Keratinocyte (primary cell): ENCODE measurements around the gene PEA15. TPM values are rescaled to one million over a fixed set of nuclear protein-coding genes. Genes with fewer than 3 reads are reported as not detected.
A peak's percentile ranks its signal among the peaks of the same experiment; 100 is the strongest.

Experiments
- DNase-seq: peaks from one replicate; pipeline ENCODE4 v3.0.0-alpha.2; 2011; ENCODE audit warnings: low read depth, missing footprints, low spot score
- FAIRE-seq: peaks from 2 replicates; lab custom pipeline; 2011; peaks lifted over from hg19 to GRCh38; lab: Jason Lieb, UNC
- H2AFZ ChIP-seq: 2 replicates; pipeline ENCODE4 v1.6.0; 2012; ENCODE audit warnings: low read length, control low read depth, inconsistent platforms; ENCODE audit not compliant: control insufficient read depth
- H3K27ac ChIP-seq: 2 replicates; pipeline ENCODE4 v1.5.1; 2011; ENCODE audit warnings: low read length; ENCODE audit not compliant: control insufficient read depth, insufficient read depth
- H3K27me3 ChIP-seq: 3 replicates; pipeline ENCODE4 v1.6.0; 2011; ENCODE audit warnings: low read length; ENCODE audit not compliant: control insufficient read depth, insufficient read depth; ENCODE audit errors: extremely low read depth
- H3K36me3 ChIP-seq, 2 experiments: 2 replicates in 1 of 2; 3 replicates in 1 of 2; pipeline ENCODE4 v1.5.1; 2011; ENCODE audit warnings: low read length in 2 of 2, mild to moderate bottlenecking in 1 of 2; ENCODE audit not compliant: control insufficient read depth in 2 of 2, insufficient read depth in 2 of 2; ENCODE audit errors: extremely low read depth in 1 of 2
- H3K4me1 ChIP-seq: 3 replicates; pipeline ENCODE4 v1.5.1; 2011; ENCODE audit warnings: low read length; ENCODE audit not compliant: control insufficient read depth, insufficient read depth; ENCODE audit errors: extremely low read depth
- H3K4me2 ChIP-seq: 3 replicates; pipeline ENCODE4 v1.6.0; 2011; ENCODE audit warnings: low read depth, low read length; ENCODE audit not compliant: control insufficient read depth, insufficient read depth; ENCODE audit errors: extremely low read depth
- H3K4me3 ChIP-seq, 3 experiments: fragments of 200-600 bp in 1 of 3; sonication (generic) in 1 of 3; 2 replicates in 2 of 3; 3 replicates in 1 of 3; pipeline ENCODE4 v1.5.1; 2011 to 2016; ENCODE audit warnings: low read length in 3 of 3, mild to moderate bottlenecking in 3 of 3, control low read depth in 2 of 3, inconsistent platforms in 1 of 3, low read depth in 1 of 3, mixed read lengths in 1 of 3, mixed run types in 1 of 3, moderate library complexity in 1 of 3; ENCODE audit not compliant: control insufficient read depth in 2 of 3, insufficient read depth in 2 of 3; ENCODE audit errors: extremely low read depth in 1 of 3
- H3K79me2 ChIP-seq: 2 replicates; pipeline ENCODE4 v1.6.0; 2012; ENCODE audit warnings: low read length; ENCODE audit not compliant: control insufficient read depth, insufficient read depth
- H3K9ac ChIP-seq: 3 replicates; pipeline ENCODE4 v1.6.0; 2011; ENCODE audit warnings: low read length; ENCODE audit not compliant: control insufficient read depth, insufficient read depth; ENCODE audit errors: extremely low read depth
- H3K9me1 ChIP-seq: 3 replicates; pipeline ENCODE4 v1.6.0; 2011; ENCODE audit warnings: low read length; ENCODE audit not compliant: control insufficient read depth, insufficient read depth; ENCODE audit errors: extremely low read depth
- H3K9me3 ChIP-seq: 2 replicates; pipeline ENCODE4 v1.5.1; 2012; ENCODE audit warnings: low read depth, low read length; ENCODE audit not compliant: control insufficient read depth
- H4K20me1 ChIP-seq: 3 replicates; pipeline ENCODE4 v1.6.0; 2011; ENCODE audit warnings: low read length; ENCODE audit not compliant: control insufficient read depth, insufficient read depth; ENCODE audit errors: extremely low read depth
- CTCF ChIP-seq, 3 experiments: IDR thresholded peaks in 1 of 3; conservative IDR thresholded peaks in 1 of 3; optimal IDR thresholded peaks in 1 of 3; 2 replicates in 2 of 3; 3 replicates in 1 of 3; pipeline versions ENCODE3 to v1.5.1; 2011; ENCODE audit warnings: low read length in 3 of 3, mild to moderate bottlenecking in 3 of 3, moderate library complexity in 2 of 3, control low read depth in 1 of 3, inconsistent platforms in 1 of 3; ENCODE audit not compliant: insufficient read depth in 2 of 3; ENCODE audit errors: extremely low read depth in 1 of 3
- EZH2 ChIP-seq: IDR thresholded peaks from one replicate; pipeline ENCODE4 v1.6.1; 2012; ENCODE audit warnings: inconsistent platforms, mild to moderate bottlenecking, low read length, moderate library complexity
- dilution Hi-C: fragments of 300-500 bp; cut with MboI; formaldehyde crosslinking; loops from one replicate; pipeline ENCODE4 v1.7.0; 2020; ENCODE audit warnings: low sequenced_read_pairs; ENCODE audit not compliant: extremely low pct_ligation_motif_present
- polyA plus RNA-seq, 5 experiments: library from polyadenylated mRNA; depleted of rRNA in 3 of 5; stranded (reverse) in 3 of 5; stranded (forward) in 1 of 5; unstranded in 1 of 5; fragments of >200 nt; gene quantifications; 1 replicate in 1 of 5; 2 replicates in 3 of 5; 3 replicates in 1 of 5; pipeline versions ENCODE4 v1.2.1 to v1.2.3, GENCODE V29; 2011 to 2012; ENCODE audit warnings: missing spikeins in 2 of 5, low read depth in 1 of 5, low replicate concordance in 1 of 5

Gene PEA15
- polyA plus RNA-seq, 1 donor (not counting 4 experiments of a cell fraction or from before 2014, with no cell fraction given): 367 TPM

DNA sequence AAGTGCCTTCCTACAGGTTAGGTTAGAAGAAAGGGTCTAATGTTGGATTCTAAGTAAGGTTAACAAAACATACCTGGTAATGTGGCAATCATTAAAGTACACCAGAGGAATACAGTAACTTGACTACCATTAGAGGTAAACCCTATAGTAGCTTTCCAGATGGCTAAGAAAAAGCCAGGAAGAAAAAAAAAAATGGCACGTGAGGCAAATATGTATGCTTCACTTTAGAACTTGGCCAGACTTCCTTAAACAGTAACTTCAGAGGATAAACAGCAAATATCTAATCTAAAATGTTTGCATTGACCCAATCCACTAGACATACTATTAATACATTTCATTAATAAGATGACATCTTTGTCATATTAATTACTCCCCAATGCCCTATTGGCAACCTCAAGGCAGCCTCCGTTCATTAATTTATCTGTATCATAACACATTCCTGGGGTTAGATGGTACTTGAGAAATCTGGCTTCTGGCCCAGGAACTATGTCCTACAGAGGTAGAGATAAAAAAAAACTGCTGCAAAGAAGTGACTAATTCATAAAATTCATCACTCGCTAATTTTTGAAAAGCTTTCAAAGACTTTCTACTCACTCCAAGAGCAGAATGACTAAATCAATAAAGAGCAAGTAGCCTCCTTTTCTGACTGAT is 51.3 kb downstream of the PEA15 start:
- peak overlapping the region; percentile 18 for H3K27ac ChIP-seq
- no peak overlapping the region for H2AFZ ChIP-seq
- H3K79me2 ChIP-seq: peaks cover 36% of the 10 kb centered on the region
- H4K20me1 ChIP-seq: peaks cover 6% of the 10 kb centered on the region
- TF ChIP-seq CTCF (optimal IDR thresholded peaks at IDR 0.05 in 1 of 3, IDR thresholded peaks at IDR 0.05 in 1 of 3, conservative IDR thresholded peaks at IDR 0.05 in 1 of 3; ENCODE audit: extremely low read depth in 1 of 3, insufficient read depth in 2 of 3, low read length in 3 of 3) (no peak), EZH2 (no peak)
- dilution Hi-C loops: no loop called here
- no peak overlapping the region for H3K4me2 ChIP-seq
- no peak overlapping the region for H3K4me3 ChIP-seq
- peaks cover 27% of the 10 kb centered on the region for H3K4me1 ChIP-seq
- FAIRE-seq: no peak
- H3K9ac ChIP-seq: no peak overlapping the region
- no peaks in the 10 kb centered on the region for H3K9me1 ChIP-seq
- H3K9me3 ChIP-seq: no peaks in the 10 kb centered on the region
- H3K27me3 ChIP-seq: no peaks in the 10 kb centered on the region
- DNase-seq: no peak
- peaks cover 1 to 10% of the 10 kb centered on the region in 2 experiments for H3K36me3 ChIP-seq

DNA sequence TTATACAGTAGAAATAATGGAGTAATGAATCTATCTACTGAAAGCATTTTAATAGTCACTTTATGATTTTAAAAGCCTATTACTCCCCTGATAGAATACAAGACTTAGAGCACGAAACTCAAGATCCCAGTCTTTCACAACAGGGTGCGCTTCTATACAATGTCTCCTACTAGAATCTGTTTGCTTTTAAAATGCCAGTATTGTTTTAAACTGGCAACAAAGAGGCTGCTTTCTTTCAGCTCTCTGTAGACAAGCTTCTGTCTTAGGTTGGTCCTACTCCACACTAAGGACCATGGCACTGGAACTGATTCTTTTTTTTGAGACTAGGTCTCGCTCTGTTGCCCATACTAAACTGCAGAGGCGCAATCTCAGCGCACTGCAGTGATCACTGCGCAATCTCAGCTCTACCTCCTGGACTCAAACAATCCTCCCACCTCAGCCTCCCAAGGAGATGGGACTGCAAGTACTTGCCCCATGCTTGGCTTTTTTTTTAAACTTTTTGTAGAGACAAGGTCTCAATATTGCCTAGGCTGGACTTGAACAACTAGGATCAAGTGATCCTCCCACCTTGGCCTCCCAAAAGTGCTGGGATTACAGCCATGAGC is 52.3 kb downstream of the PEA15 start:
- Histone ChIP-seq H3K9me1 (no peaks in the 10 kb centered on the region), H3K9ac (no peak overlapping the region), H3K79me2 (peaks cover 41% of the 10 kb centered on the region), H2AFZ (no peak overlapping the region), H3K27me3 (no peaks in the 10 kb centered on the region), H3K27ac (no peak overlapping the region), H3K9me3 (no peaks in the 10 kb centered on the region), H3K36me3 (peaks cover 1 to 10% of the 10 kb centered on the region in 2 experiments), H3K4me2 (peak overlapping the region; percentile 37), H3K4me1 (peaks cover 27% of the 10 kb centered on the region), H3K4me3 (no peak overlapping the region), H4K20me1 (peaks cover 6% of the 10 kb centered on the region)
- no peak for DNase-seq
- FAIRE-seq: no peak
- dilution Hi-C loops: no loop called here
- no peak for TF ChIP-seq CTCF (optimal IDR thresholded peaks at IDR 0.05 in 1 of 3, IDR thresholded peaks at IDR 0.05 in 1 of 3, conservative IDR thresholded peaks at IDR 0.05 in 1 of 3; ENCODE audit: extremely low read depth in 1 of 3, insufficient read depth in 2 of 3, low read length in 3 of 3)
- no peak for TF ChIP-seq EZH2
